IPS DF 19.7 (cell line): ENCODE data around the gene COX6B2.

Experiments
- DNase-seq: peaks from one replicate; pipeline ENCODE4 v3.0.0-alpha.2; 2013; ENCODE audit warnings: low read depth, low spot score

The COX6B2 gene

GRCh38 chr19:55362174-55362989 is 7.9 kb upstream of the COX6B2 start:
- DNase-seq, result no peak

GRCh38 chr19:55360902-55361301 is 6.4 kb upstream of the COX6B2 start:
- DNase-seq, result no peak

GRCh38 chr19:55358943-55359908 is 4.7 kb upstream of the COX6B2 start:
- no peak for DNase-seq

GRCh38 chr19:55358493-55358892 is 4.0 kb upstream of the COX6B2 start:
- DNase-seq, result no peak

GRCh38 chr19:55355213-55355821 is 798 bp upstream of the COX6B2 start:
- DNase-seq, result no peak

DNA sequence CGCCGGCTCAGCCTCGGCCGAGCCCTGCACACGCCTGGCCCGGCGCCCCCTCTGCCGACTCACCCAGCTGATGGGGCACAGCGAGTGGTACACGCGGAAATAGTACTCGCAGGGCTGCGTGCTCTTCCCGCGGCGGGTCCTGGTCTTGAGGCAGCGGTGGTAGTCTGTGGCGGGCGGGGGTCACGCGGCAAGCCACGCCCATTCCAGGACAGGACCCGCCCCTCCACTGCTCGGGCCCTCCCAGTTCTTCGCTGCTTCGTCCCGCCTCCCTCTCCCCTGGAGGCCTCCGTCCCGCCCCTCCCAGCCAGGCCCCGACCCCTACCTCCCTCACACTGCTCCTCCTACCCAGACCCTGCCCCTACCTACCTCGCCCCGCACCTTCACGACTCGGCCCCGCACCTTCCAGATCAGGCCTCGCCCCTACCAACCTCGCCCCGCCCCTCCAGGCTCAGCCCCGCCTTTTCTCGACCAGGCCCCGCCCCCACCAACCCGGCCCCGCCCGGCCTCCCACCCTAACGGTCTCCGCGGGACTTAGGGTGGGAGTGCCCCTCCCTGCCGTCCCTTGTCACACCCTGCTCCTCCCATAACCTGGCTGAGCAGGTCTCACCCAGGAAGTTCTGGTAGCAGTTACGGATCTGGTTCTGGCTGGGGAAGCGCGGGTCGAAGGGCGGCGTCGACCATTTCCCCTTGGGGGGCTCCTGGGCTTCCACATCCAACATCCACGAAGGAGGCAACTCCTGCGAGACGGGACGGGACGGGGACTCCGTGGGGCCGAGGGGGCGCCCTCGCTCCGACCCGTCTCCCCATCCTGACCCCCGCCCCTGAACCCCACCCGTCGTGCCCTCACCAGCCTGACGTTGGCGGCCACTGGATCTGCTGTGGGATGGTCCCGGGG is 469 bp downstream of the COX6B2 start:
- DNase-seq, result no peak

DNA sequence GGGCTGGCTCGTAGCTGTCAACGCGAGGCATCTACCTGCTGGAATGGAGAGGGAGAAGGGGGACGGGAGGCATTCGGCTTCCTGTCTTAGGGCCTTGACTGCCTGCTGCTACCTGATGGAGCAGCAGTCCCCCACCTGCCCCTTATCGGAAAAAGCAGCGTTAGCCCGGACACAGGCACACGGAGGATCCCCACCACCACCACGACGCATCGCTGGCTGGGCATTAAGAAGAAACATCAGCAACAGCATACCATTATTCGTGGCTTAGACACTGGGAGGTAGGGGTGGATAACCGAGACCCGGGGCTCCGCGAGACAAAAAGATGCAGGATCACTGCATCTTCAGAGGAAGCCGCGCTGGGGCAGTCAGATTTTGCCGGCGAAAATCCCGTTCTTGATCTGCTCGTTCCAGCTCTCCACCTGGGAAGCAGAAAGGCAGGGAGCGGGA is 1.1 kb downstream of the COX6B2 start:
- no peak for DNase-seq

- no peak for DNase-seq
Observed at GRCh38 chr19:55352549-55353145, 1.9 kb downstream of the COX6B2 start.

DNA sequence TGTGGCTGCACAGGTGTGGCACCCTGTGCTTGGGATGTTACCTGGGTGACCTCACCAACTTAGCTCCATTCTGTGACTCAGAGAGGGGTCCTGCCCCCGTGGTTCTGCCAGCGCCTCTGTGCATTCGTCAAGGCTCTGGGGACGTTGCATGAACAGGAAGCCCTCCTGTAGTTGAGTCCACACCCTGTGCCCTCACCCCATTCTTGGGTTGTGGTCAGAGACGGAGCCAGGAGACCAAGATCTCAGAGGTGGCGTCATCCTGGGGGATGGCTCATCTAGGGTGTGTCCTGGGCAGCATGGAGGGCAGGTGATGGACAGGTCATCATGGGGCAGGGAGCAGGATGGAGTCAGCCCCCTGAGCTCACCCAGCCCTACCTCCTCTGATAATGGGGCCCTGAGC is 2.5 kb downstream of the COX6B2 start:
- no peak for DNase-seq

- no peak for DNase-seq
Observed at GRCh38 chr19:55350620-55351315, 3.8 kb downstream of the COX6B2 start.

DNA sequence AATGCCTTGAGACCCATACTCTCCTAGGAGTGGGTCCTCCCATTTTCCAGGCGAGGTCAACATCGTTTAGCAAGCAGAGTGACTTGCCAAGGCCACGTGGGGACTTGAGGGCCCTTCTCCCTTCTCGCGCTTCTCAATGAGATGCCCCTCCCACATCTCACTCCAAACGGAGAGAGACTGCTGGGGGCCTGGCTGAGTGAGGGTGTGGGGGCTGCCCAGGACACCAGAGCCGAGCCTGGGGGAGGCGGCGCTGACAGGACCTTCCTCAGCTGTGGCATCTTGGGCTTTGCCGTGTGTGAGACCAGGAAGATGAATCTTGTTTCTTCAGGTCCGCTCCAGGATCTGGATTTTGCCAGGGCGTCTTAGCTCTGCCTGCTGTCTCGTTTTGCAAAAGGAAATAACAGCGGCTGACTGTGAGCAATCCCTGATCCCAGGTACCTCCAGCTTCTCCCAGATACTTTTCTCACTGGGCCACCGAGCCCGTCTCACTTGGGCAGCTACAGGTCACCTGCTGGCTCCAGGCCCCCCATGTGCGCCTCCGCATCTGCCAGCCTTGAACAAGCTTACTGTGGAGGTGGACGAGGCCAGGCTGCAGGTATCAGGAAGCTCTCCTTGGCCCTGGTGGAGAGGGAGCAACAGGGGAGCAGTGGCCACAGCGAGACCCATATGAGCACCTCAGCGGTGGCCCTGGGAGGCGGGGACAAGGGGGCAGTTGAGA is 6.0 kb downstream of the COX6B2 start:
- no peak for DNase-seq

- no peak for DNase-seq
Observed at GRCh38 chr19:55347442-55348009, 7.0 kb downstream of the COX6B2 start.

- no peak for DNase-seq
Observed at GRCh38 chr19:55346725-55347441, 7.6 kb downstream of the COX6B2 start.

GRCh38 chr19:55345818-55346724 is 8.4 kb downstream of the COX6B2 start:
- no peak for DNase-seq

DNA sequence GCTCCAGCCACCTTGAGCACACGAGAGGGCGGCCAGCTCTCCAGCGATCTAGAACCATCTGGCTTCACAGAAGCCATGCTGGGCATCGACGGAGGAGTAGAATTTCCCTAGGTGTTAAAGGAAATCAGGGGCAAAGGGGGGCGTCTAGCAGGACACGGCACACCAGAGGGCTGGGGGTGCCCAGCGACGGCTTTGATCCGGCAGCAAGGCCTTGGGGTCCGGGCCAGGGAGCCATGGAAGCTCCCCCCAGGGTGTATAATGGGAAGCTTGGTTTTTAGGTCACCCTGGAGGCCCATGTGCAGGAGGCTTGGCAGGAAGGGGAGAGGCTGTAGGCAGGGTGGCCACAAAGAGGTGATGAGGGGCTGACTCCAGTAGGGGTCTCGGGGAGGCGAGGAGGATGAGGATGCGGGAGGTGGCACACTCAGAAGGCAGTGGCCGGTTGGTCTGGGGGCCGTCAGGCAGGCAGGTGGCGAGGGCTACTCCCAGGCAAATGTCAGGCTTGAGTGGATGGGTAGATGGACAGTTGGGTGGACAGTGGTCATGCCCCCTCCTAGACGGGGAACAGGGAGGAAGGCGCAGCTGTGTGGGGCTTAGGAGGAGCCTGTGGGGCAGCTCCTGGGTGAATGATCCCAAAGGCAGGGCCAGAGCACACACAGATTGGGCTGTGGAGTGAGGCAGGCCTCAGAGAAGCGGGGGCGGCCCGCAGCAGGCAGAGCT is 9.3 kb downstream of the COX6B2 start:
- DNase-seq, result no peak

DNA sequence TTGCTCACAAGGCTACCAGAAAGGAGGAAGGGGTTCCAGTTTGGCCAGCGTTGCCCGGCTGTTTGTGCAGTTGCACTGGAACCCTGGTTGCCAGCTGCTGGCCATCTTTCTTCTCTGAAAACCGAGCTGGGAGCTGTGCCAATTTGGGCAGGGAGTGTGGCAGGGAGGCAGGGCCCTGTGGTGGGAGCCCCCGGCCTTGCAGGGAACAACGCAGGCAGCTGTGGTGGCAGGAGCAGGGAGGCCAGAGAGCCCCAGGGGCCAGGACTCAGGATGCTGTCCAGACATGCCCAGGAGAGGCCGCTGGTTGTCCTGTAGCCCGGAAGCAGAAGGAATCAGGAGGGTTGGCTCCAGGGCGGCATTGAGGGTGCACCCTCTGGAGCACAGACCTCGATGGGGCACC is 10.1 kb downstream of the COX6B2 start:
- no peak for DNase-seq
